ENCODE data around the gene KRTAP10-7.
"Not testable (repeated sequence)": the region's sequence is repeated elsewhere in the genome, so short reads cannot be mapped to it uniquely, and the experiment has no call there.

Gene KRTAP10-7

GRCh38 chr21:44630440-44630839 lies 30.0 kb downstream of the KRTAP10-7 start:
- Histone ChIP-seq H3K4me2 (ENCODE audit: low read length) (no peak overlapping the region), H3K36me3 (ENCODE audit: insufficient read depth, low read length) (no peaks in the 10 kb centered on the region), H3K9ac (ENCODE audit: low read depth, low read length) (no peak overlapping the region), H3K27me3 (ENCODE audit: control insufficient read depth, insufficient read depth, low read length) (peaks cover 25% of the 10 kb centered on the region), H3K4me3 (ENCODE audit: low read length) (no peak overlapping the region), H3K9me3 (replicated peaks; ENCODE audit: low read length) (peaks cover 8% of the 10 kb centered on the region), H3K4me1 (ENCODE audit: control insufficient read depth, insufficient read depth, low read length) (no peaks in the 10 kb centered on the region)

GRCh38 chr21:44632067-44632466 lies 31.7 kb downstream of the KRTAP10-7 start:
- Histone ChIP-seq H3K4me1 (ENCODE audit: control insufficient read depth, insufficient read depth, low read length) (no peaks in the 10 kb centered on the region), H3K4me3 (ENCODE audit: low read length) (no peak overlapping the region), H3K36me3 (ENCODE audit: insufficient read depth, low read length) (no peaks in the 10 kb centered on the region), H3K9ac (ENCODE audit: low read depth, low read length) (no peak overlapping the region), H3K27me3 (ENCODE audit: control insufficient read depth, insufficient read depth, low read length) (peaks cover 31% of the 10 kb centered on the region), H3K9me3 (replicated peaks; ENCODE audit: low read length) (peaks cover 8% of the 10 kb centered on the region), H3K4me2 (ENCODE audit: low read length) (no peak overlapping the region)

GRCh38 chr21:44636209-44637017 lies 36.0 kb downstream of the KRTAP10-7 start:
- Histone ChIP-seq H3K36me3 (ENCODE audit: insufficient read depth, low read length) (no peaks in the 10 kb centered on the region), H3K4me1 (ENCODE audit: control insufficient read depth, insufficient read depth, low read length) (no peaks in the 10 kb centered on the region), H3K9me3 (replicated peaks; ENCODE audit: low read length) (peaks cover 11% of the 10 kb centered on the region), H3K27me3 (ENCODE audit: control insufficient read depth, insufficient read depth, low read length) (peaks cover 29% of the 10 kb centered on the region), H3K9ac (ENCODE audit: low read depth, low read length) (no peak overlapping the region), H3K4me2 (ENCODE audit: low read length) (no peak overlapping the region), H3K4me3 (ENCODE audit: low read length) (no peak overlapping the region)

- no peak within 1 kb of the TSS for H3K4me3 ChIP-seq (ENCODE audit: low read length)
- no peaks in the 10 kb centered on the region for H3K4me1 ChIP-seq (ENCODE audit: control insufficient read depth, insufficient read depth, low read length)
- no peaks in the 10 kb centered on the region for H3K36me3 ChIP-seq (ENCODE audit: insufficient read depth, low read length)
- H3K9ac ChIP-seq (ENCODE audit: low read depth, low read length), result no peak within 1 kb of the TSS
- H3K9me3 ChIP-seq (replicated peaks; ENCODE audit: low read length), result peaks cover 5% of the 10 kb centered on the region
- no peak within 1 kb of the TSS for H3K4me2 ChIP-seq (ENCODE audit: low read length)
- H3K27me3 ChIP-seq (ENCODE audit: control insufficient read depth, insufficient read depth, low read length), result peaks cover 29% of the 10 kb centered on the region
These were observed 36.8 kb downstream of the KRTAP10-7 start, which contains the start of gene KRTAP10-10 for GRCh38 chr21:44637018-44637850. TSS of gene KRTAP10-10 (plus strand) at chr21:44637356. CDS start at chr21:44637418, 62 bp downstream.

- H3K4me1 ChIP-seq (ENCODE audit: control insufficient read depth, insufficient read depth, low read length), result not testable (repeated sequence)
These were observed 37.5 kb downstream of the KRTAP10-7 start for GRCh38 chr21:44637851-44638348.

GRCh38 chr21:44638506-44639330 lies 38.3 kb downstream of the KRTAP10-7 start:
- H3K9me3 ChIP-seq (replicated peaks; ENCODE audit: low read length); H3K4me1 ChIP-seq (ENCODE audit: control insufficient read depth, insufficient read depth, low read length); H3K9ac ChIP-seq (ENCODE audit: low read depth, low read length); H3K4me2 ChIP-seq (ENCODE audit: low read length); H3K4me3 ChIP-seq (ENCODE audit: low read length); H3K36me3 ChIP-seq (ENCODE audit: insufficient read depth, low read length): not testable (repeated sequence)
- H3K27me3 ChIP-seq (ENCODE audit: control insufficient read depth, insufficient read depth, low read length), result peaks cover 29% of the 10 kb centered on the region

More at GRCh38 chr21:44637851-44638348, 37.5 kb downstream of the KRTAP10-7 start:
- not testable (repeated sequence) for H3K4me3 ChIP-seq (ENCODE audit: low read length); H3K9ac ChIP-seq (ENCODE audit: low read depth, low read length); H3K36me3 ChIP-seq (ENCODE audit: insufficient read depth, low read length); H3K4me2 ChIP-seq (ENCODE audit: low read length); H3K9me3 ChIP-seq (replicated peaks; ENCODE audit: low read length)
- peaks cover 29% of the 10 kb centered on the region for H3K27me3 ChIP-seq (ENCODE audit: control insufficient read depth, insufficient read depth, low read length)

- Histone ChIP-seq H3K4me2 (ENCODE audit: low read length) (no peak overlapping the region), H3K4me1 (ENCODE audit: control insufficient read depth, insufficient read depth, low read length) (no peaks in the 10 kb centered on the region), H3K4me3 (ENCODE audit: low read length) (no peak overlapping the region), H3K9me3 (replicated peaks; ENCODE audit: low read length) (peaks cover 4% of the 10 kb centered on the region), H3K27me3 (ENCODE audit: control insufficient read depth, insufficient read depth, low read length) (peaks cover 27% of the 10 kb centered on the region), H3K9ac (ENCODE audit: low read depth, low read length) (no peak overlapping the region), H3K36me3 (ENCODE audit: insufficient read depth, low read length) (no peaks in the 10 kb centered on the region)
These were observed 38.9 kb downstream of the KRTAP10-7 start for GRCh38 chr21:44639331-44639655.

GRCh38 chr21:44640761-44641160 lies 40.4 kb downstream of the KRTAP10-7 start:
- no peaks in the 10 kb centered on the region for H3K36me3 ChIP-seq (ENCODE audit: insufficient read depth, low read length)
- H3K9ac ChIP-seq (ENCODE audit: low read depth, low read length), result no peak overlapping the region
- no peak overlapping the region for H3K4me2 ChIP-seq (ENCODE audit: low read length)
- H3K4me1 ChIP-seq (ENCODE audit: control insufficient read depth, insufficient read depth, low read length), result no peaks in the 10 kb centered on the region
- H3K4me3 ChIP-seq (ENCODE audit: low read length), result no peak overlapping the region
- H3K27me3 ChIP-seq (ENCODE audit: control insufficient read depth, insufficient read depth, low read length), result peaks cover 21% of the 10 kb centered on the region
- H3K9me3 ChIP-seq (replicated peaks; ENCODE audit: low read length), result peaks cover 4% of the 10 kb centered on the region

- Histone ChIP-seq H3K4me2 (ENCODE audit: low read length) (no peak overlapping the region), H3K27me3 (ENCODE audit: control insufficient read depth, insufficient read depth, low read length) (peaks cover 21% of the 10 kb centered on the region), H3K36me3 (ENCODE audit: insufficient read depth, low read length) (no peaks in the 10 kb centered on the region), H3K4me1 (ENCODE audit: control insufficient read depth, insufficient read depth, low read length) (no peaks in the 10 kb centered on the region), H3K9me3 (replicated peaks; ENCODE audit: low read length) (peaks cover 4% of the 10 kb centered on the region), H3K9ac (ENCODE audit: low read depth, low read length) (no peak overlapping the region), H3K4me3 (ENCODE audit: low read length) (no peak overlapping the region)
These were observed 43.4 kb downstream of the KRTAP10-7 start for GRCh38 chr21:44643741-44644310.

GRCh38 chr21:44644878-44645277 lies 44.5 kb downstream of the KRTAP10-7 start:
- H3K36me3 ChIP-seq (ENCODE audit: insufficient read depth, low read length), result no peaks in the 10 kb centered on the region
- H3K27me3 ChIP-seq (ENCODE audit: control insufficient read depth, insufficient read depth, low read length), result peaks cover 22% of the 10 kb centered on the region
- H3K9me3 ChIP-seq (replicated peaks; ENCODE audit: low read length), result peaks cover 4% of the 10 kb centered on the region
- no peak overlapping the region for H3K9ac ChIP-seq (ENCODE audit: low read depth, low read length)
- no peaks in the 10 kb centered on the region for H3K4me1 ChIP-seq (ENCODE audit: control insufficient read depth, insufficient read depth, low read length)
- no peak overlapping the region for H3K4me3 ChIP-seq (ENCODE audit: low read length)
- no peak overlapping the region for H3K4me2 ChIP-seq (ENCODE audit: low read length)
